GM12892 (cell line): ENCODE data around the gene C22orf31.

ENCODE experiments used
- POLR2A ChIP-seq: IDR thresholded peaks from 2 replicates; pipeline ENCODE4 v1.6.1; 2011; ENCODE audit warnings: low read depth, low read length, control low read depth
- POLR2AphosphoS5 ChIP-seq: IDR thresholded peaks from 2 replicates; pipeline ENCODE4 v1.6.1; 2011; ENCODE audit warnings: low read depth, low read length, control low read depth
- TAF1 ChIP-seq: IDR thresholded peaks from 2 replicates; pipeline ENCODE4 v1.6.1; 2011; ENCODE audit warnings: low read depth, mild to moderate bottlenecking, control low read depth, low read length, borderline replicate concordance

GRCh38 chr22:29089507-29089906 is 27.9 kb upstream of the C22orf31 start:
- TF ChIP-seq POLR2AphosphoS5 (no peak), POLR2A (no peak), TAF1 (no peak)
